ENCODE data around the gene HIF3A.
"Not testable (repeated sequence)": the region's sequence is repeated elsewhere in the genome, so short reads cannot be mapped to it uniquely, and the experiment has no call there.

The HIF3A gene

DNA sequence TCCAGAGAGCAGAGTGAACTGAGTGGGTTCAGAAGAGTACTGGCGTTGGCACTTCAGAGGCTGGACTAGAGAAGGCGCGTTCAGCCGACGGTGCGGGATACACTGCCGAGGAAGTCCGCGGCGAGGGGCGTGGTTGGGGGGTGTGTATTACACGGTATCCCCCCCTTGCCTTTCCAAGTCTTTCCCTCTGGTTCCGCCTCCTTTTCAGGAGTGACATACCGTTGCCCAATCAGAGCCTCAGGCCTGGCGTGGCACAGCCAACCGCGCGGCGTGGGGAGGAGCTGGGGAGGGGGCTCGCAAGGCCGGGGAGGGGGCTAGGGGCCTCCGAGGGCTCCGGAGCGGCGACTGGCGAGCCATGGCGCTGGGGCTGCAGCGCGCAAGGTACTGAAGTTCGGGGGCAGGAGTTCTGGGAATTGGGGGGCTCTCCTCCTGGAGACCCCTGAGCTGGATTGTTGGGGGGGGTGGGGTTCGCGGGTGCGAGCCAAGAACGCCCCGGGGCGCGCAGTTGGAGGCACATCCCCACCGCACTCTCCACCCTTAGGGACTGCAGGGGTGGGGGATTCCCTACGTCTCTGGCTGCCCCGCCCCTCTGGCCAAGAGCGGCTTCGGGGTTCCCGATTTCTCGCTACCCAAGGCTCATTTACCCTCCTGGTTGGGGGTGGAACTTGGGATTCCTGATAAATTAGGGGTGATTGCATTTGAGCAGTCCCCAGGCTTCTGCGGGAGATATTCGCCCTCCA lies at the start of gene HIF3A:
Gene HIF3A, plus strand, starts transcription at position 321 of the 740 bp plus-strand sequence. Its CDS starts 35 bp downstream, at position 356.
- in situ Hi-C loops (cut with HindIII; ENCODE audit: low sequenced_read_pairs) = loop anchor here (5.0 to 25.0 kb wide), 3 partner anchors 60 to 240 kb away; no protein-coding TSS in a partner anchor

DNA sequence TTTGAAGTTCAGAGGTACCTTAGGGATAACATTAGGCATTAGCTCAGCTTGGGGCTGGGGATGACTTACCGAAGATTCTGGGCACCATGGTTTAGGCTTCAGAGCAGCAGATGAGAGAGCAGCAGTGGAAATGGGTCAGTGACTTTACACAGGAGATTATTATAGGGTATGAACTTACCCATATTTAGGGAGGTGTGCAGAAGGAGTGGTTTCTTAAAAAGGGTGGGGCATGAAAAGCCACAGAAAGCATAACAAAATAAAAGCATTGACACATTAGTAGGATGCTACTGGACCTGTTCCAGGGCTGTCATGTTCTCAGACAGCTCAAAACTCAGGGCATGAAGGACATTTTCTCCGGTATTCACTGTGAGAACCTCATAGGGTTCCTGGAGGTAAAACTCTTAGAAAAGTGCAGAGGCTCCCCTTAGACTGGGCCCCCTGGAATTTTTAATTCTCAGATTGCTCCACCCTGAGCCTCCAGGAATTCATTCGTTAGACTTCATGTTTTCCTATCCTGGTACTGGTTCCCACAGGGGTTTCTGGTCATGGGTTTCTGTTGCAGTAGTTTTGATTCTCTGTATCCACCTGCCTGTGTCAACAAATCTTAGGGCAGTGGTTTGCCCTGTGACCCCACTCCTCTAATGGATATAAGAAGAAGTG lies 46.6 kb upstream of the HIF3A start:
- in situ Hi-C loops (cut with HindIII; ENCODE audit: low sequenced_read_pairs) = loop anchor here (5.0 kb wide), 1 partner anchor 78 kb away; no protein-coding TSS in a partner anchor

DNA sequence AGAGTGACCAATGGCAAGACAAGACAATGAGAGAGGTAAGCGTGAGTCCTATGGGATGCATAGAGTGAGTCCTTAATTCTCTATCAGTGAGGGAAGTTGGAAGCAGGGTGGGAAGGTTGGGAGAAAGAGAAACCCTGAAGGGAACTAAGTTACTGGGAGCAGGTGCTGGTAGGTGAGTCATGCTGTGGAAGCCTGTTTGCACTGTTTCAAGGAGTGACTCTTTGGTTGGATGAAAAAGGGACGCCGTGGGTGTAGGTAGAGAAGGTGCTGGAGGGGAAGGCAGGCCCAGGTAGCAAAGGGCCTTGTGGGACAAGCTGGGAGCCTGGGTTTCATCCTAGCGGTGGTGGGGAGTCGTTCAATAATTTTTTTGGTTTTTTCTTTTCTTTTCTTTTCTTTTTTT lies 45.4 kb upstream of the HIF3A start:
- in situ Hi-C loops (cut with HindIII; ENCODE audit: low sequenced_read_pairs) = loop anchor here (5.0 kb wide), 1 partner anchor 79 kb away; no protein-coding TSS in a partner anchor

DNA sequence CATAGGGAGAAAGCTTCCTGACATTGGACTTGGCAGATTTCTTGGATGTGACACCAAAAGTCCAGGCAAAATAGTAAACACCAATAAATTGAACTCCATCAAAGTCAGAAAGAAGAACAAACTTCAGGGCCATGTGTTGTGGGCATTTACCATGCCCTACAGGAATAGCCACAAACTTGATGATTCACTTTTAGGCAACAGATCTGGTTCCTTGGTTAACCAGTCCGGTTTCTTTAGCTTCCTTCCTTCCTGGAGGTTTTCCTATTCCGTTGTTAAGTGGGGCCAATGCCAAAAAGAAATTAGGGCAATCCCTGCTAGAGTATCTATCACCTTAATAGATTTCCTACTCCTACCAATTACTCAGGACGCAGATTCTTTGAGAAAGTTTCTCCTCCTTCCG lies 42.1 kb upstream of the HIF3A start:
- in situ Hi-C loops (cut with HindIII; ENCODE audit: low sequenced_read_pairs) = loop anchor here (5.0 kb wide), 1 partner anchor 82 kb away; no protein-coding TSS in a partner anchor

DNA sequence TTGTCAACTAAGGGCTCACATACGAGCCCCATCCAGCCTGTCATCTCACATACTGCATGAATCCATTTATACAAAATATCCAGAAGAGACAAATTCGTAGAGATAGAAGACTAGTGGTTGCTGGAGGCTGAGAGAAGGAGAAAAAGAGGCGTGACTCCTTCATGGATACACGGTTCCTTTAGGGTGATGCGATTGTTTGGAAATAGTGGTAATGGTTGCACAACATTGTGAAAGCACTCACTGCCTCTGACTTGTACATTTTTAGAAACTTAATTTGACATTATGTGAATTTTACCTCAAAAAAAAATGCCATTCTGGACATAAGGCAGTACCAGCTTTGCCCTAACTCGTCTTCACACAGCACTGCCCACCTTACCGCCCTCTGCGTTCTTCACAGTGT lies 40.0 kb upstream of the HIF3A start:
- in situ Hi-C loops (cut with HindIII; ENCODE audit: low sequenced_read_pairs) = no loop called here

DNA sequence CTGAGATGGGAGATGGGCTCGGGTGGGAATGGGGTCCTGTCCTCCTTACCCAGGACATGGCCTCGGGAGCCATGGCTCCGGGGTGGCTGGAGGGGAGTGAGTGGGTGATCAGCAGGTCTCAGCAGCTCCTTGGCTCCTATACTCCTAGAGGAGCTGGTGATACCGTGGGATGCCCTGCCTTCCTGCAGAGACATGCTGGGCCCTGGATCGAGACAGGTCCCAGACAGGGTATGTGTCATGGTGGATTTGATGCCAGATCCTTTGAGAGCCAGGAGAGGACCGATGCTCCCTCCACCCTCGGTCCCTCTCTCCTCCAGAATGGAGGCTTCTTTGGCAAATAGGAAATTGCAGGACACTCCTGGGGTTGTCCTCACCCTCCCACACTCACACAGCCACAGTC lies 35.3 kb upstream of the HIF3A start:
- in situ Hi-C loops (cut with HindIII; ENCODE audit: low sequenced_read_pairs) = not testable (repeated sequence)

DNA sequence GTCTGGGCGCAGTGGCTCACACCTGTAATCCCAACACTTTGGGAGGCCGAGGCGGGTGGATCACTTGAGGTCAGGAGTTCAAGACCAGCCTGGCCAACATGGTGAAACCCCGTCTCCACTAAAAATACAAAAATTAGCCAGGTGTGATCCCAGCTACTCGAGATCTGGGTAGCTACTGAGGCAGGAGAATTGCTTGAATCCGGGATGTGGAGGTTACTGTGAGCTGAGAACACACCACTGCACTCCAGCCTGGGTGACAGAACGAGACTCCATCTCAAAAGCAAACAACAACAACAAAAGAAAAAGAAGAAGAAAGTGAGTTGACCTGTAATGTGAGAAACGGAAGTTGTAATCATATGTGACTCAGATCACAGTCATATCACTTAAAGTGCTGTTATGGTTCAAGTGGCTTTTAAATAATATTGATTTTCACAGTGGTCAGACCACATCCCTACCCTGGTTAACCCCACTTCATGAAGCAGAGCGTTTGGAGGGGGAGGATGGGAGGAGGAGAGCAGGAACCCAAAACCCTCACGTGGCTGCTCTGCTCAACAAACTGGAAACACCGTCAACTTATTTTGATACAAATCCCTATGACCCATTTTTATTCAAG lies 34.1 kb upstream of the HIF3A start:
- in situ Hi-C loops (cut with HindIII; ENCODE audit: low sequenced_read_pairs) = not testable (repeated sequence)

DNA sequence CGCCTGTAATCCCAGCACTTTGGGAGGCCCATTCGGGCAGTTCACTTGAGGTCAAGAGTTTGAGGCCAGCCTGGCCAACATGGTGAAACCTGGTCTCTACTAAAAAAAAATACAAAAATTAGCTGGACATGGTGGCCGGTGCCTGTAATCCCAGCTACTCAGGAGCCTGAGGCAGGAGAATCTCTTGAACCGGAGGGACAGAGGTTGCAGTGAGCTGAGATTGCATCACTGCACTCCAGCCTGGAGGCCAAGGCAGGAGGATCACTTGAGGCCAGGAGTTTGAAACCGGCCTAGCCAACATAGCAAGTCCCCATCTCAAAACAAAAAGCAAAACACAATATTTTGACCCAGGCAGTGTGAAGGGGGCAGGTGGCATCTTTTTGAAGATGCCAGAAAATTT lies 32.0 kb upstream of the HIF3A start:
- in situ Hi-C loops (cut with HindIII; ENCODE audit: low sequenced_read_pairs) = not testable (repeated sequence)

DNA sequence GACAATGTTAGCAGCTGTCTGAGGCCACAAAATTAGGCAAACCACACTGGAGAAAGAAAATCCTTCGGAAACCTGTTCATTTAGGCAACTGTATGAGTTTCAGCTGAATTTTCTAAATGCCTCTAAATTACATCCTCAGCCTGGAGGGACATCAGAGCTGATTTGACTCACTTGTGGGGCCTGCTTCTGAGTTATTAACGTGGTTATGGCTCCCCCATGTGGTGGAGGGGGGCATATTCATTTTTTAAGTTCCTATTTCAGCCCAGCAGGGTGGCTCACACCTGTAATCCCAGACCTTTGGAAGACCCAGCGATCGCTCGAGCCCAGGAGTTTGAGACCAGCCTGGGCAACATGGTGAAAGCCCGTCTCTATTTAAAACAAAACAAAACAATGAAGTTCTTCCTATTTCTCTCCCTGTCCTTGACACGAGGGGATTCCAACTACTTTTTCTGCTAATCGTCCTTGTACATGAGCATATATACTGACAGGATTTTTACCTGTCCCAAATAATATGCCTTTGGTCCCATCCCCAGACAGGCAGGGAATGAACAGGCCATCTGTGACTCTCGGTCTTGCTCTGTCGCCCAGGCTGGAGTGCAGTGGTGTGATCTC lies 31.5 kb upstream of the HIF3A start:
- in situ Hi-C loops (cut with HindIII; ENCODE audit: low sequenced_read_pairs) = no loop called here

DNA sequence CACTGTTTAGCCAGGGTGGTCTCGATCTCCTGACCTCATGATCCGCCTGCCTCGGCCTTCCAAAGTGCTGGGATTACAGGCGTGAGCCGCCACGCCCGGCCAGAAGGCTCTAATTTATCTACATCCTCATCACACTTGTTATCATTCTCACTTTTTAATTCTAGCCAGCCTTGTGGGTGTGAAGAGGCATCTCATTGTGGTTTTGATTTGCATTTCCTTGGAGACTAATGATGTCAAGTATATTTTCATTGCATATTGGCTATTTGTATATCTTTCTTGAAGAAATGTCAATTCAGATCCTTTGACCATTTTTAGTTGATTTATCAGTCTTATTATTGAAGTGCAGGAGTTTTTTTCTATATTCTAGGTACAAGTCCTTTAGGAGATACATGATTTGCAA lies 27.7 kb upstream of the HIF3A start:
- in situ Hi-C loops (cut with HindIII; ENCODE audit: low sequenced_read_pairs) = no loop called here

DNA sequence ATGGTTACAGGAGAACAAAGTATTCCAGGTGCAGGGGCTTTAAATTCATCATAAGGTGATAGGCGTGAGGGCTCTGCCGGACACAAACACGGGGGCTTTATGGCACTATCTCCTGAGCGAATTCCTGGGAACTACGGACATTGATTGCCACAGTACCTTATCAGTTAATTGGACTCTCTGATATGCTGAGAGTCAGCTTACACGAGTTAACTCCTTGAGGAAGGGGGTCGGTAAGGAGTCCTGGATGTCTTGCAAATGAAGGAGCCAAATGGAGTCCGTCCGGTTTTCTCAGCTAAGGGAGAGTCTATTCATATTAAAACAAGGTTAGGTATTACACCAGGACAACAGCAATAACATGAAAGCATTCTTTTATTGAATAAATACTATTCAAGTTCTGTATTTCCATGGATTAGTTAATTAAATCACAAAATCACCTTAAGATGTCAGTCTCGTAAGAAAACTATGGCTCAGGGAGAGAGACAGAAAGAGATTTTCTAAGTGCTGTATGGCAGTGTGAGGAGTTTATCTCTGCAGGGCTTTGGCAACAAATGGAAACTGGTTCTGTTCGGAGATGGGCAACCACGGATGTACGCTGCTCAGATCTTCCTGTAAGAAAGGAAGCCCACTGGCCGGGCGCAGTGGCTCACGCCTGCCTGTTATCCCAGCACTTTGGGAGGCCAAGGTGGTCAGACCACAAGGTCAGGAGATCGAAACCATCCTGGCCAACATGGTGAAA lies 26.2 kb upstream of the HIF3A start:
- in situ Hi-C loops (cut with HindIII; ENCODE audit: low sequenced_read_pairs) = no loop called here

DNA sequence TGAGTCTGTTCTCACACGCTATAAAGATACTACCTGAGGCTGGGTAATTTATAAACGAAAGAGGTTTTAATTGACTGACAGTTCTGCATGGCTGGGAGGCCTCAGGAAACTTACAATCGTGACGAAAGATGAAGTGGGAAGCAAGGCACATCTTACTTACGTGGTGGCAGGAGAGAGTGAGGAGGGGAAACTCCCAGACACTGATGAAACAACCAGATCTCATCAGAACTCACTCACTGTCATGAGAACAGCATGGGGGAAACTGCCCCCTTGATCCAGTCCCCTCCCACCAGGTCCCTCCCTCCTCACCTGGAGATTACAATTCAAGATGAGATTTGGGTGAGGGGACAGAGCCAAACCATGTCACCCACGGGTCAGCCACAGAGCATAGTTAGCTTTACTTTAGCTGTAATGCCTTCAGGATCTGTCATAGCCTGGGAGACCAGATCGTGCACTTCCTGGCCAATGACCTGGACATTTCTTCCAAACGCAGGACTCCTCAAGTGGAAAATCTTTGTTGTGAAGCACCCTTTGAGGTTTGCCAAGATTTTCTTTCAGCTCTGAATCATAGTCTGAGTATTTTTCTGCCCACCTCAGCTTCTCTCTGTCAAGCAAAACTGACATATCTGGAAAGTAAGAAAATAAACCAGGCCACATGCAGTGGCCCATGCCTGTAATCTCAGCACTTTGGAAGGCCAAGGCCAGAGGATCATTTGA lies 25.2 kb upstream of the HIF3A start:
- in situ Hi-C loops (cut with HindIII; ENCODE audit: low sequenced_read_pairs) = no loop called here

DNA sequence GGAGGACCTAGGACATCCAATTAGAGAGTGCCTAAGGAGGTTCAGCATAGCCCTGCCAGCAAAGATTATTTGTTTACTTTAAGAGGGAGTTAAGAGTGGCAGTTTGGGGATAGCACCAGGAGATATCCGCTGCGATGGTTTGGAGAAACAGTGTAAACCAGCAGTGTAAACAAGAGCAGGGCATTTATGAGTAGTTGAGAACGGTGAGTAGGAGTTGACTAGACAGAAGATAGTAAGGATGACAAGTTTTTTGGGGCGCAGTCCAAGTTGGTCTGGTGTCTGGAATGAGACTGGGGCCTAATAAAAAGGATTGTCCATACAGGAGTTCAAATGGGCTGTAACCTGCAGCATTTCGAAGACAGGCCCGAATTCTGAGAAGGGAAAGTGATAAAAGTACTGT lies 22.9 kb upstream of the HIF3A start:
- in situ Hi-C loops (cut with HindIII; ENCODE audit: low sequenced_read_pairs) = not testable (repeated sequence)

DNA sequence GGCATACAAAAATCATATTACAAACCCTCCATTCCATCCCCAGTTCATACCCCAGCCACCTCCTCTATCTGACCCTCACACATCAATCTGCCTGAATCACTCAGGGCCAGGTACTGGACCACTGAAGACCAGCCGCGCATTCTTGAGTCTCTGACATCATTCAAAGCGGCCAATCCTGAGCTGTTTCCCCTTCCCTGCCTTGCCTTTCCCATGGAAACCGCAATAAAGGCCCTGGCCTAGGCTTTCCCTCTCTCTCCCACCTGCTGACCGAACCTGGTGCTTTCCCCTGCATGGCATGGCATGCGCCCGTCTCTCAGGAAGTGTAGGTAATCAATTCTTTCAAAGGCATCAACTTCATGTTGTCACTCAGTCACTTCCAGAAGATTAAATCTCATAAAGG lies 17.7 kb upstream of the HIF3A start:
- in situ Hi-C loops (cut with HindIII; ENCODE audit: low sequenced_read_pairs) = loop anchor here (25.0 kb wide), 1 partner anchor 258 kb away; no protein-coding TSS in a partner anchor

DNA sequence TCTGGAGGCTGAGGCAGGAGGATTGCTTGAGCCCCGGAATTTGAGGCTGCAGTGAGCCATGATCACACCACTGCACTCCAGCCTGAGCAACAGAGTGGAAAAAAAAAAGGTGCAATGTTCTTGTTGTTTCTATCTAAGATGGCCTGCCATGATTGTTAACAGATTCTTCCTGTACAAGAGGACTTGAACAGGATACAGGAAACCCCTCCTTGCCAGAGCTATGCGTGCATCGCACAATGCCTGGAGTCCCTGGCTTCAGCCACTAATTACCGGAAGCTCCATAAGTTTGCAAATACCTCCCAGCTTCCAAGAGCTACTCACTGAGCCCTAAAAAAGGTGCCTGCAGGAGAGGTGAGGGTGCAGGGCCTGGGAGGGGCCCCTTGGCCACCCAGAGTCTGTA lies 13.1 kb upstream of the HIF3A start:
- in situ Hi-C loops (cut with HindIII; ENCODE audit: low sequenced_read_pairs) = loop anchor here (25.0 kb wide), 1 partner anchor 254 kb away; no protein-coding TSS in a partner anchor

DNA sequence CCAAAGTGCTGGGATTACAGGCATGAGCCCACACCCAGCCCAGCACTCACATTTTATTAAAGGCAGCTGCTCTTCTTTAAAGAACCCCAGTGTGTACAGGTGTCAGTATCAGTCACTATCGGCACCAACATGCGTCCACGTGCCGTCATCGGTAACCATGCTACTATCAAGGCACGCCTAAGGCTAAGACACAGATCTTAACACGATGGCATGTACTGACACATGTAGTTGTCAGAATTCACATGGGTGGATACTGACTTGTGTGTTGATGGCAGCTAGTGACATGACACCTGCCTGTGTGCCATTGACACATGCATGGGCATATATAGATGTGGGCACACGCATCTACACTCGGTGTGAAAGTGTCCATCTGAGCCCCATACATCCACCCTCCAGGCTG lies 12.2 kb upstream of the HIF3A start:
- in situ Hi-C loops (cut with HindIII; ENCODE audit: low sequenced_read_pairs) = loop anchor here (25.0 kb wide), 1 partner anchor 253 kb away; no protein-coding TSS in a partner anchor

DNA sequence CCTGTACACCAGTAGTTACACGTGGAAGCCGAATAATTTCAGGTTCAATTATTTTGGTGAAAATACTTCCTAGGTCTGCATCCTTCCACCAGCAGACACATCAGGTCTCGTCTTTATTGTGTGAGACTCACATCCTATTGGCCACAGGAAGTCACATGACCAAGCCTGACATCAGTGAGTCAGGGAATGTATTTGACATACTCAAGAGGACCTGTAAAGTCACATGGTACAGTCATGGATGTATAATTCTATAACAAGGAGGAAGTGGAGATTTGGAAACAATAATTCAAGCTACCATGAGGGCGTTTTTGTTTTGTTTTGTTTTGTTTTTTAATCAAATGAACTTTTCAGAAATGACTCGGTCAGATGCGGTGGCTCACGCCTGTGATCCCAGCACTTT lies 9.3 kb upstream of the HIF3A start:
- in situ Hi-C loops (cut with HindIII; ENCODE audit: low sequenced_read_pairs) = loop anchor here (25.0 kb wide), 1 partner anchor 250 kb away; no protein-coding TSS in a partner anchor

DNA sequence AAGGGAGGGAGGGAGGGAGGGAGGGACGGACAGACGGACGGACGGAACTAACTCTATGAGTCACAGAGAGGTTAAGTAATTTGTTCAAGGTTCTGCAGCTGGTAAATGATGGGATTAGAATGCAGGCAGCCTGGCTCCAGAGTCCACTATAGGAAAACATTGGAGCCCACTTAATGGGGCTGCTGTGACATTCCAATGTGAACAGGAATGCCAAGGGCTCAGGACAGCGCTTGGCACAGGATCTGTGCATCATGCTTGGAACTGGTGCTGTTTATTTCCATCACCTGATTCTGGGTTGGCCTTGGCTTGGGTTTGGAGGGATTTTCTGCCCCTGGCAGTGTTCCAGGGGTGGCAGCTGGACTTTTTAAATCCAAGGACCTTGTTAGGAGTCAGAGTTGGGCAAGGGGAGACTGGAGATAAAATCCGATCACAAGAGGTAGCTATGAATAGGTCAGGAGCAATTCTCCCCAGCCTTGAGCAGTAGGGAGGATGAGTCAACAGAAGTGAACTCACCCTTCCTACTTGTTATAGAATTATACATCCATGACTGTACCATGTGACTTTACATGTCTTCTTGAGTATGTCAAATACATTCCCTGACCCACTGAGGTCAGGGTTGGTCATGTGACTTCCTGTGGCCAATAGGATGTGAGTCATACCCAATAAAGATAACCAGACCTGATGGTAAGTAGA lies 7.8 kb upstream of the HIF3A start:
- in situ Hi-C loops (cut with HindIII; ENCODE audit: low sequenced_read_pairs) = loop anchor here (25.0 kb wide), 1 partner anchor 248 kb away; no protein-coding TSS in a partner anchor

Data from endothelial cell of hepatic sinusoid (primary cell).